Measurements from ENCODE around the gene LAMTOR2. TPM values are rescaled to one million over a fixed set of nuclear protein-coding genes. Genes with fewer than 3 reads are reported as not detected.

Gene LAMTOR2
- total RNA-seq, 1 donor from 2014 or later: 60.1 TPM

DNA sequence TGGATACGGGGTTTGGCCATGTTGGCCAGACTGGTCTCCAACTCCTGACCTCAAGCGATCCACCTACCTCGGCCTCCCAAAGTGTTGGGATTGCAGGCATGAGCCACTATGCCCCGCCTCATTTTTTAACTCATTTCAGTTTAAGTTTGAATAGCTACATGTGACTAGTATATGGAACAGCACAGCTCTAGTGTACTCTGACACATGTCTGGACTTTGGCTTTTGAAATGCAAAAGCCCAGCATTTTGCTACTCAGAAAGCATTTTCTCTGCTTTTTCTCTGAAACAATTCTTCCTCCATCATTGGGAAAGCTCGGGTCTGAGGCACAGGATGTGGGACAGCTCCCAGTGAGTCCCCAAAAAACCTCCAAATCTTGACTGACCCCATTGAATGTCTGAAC is 29.8 kb upstream of the LAMTOR2 start:
- H3K27ac Mint-ChIP-seq (ENCODE audit: unreplicated experiment): no peak overlapping the region
- Histone ChIP-seq H3K4me3 (ENCODE audit: insufficient read depth, low read depth, low read length) (no peak overlapping the region), H3K79me2 (ENCODE audit: insufficient read depth, low read length) (peaks cover 10% of the 10 kb centered on the region), H3K4me1 (ENCODE audit: insufficient read depth, low read length) (peaks cover 5% of the 10 kb centered on the region), H3K4me2 (ENCODE audit: low read length) (no peak overlapping the region), H3K27me3 (ENCODE audit: insufficient read depth, low read length) (no peaks in the 10 kb centered on the region), H3K27ac (ENCODE audit: low read depth, low read length) (no peak overlapping the region), H3K9me3 (ENCODE audit: insufficient read depth, low read depth, low read length) (no peaks in the 10 kb centered on the region), H3K36me3 (ENCODE audit: insufficient read depth, low read length) (no peaks in the 10 kb centered on the region), H3K9ac (ENCODE audit: low read length) (no peak overlapping the region), H2AFZ (ENCODE audit: low read depth, low read length) (no peak overlapping the region), H4K20me1 (ENCODE audit: insufficient read depth, low read length) (peaks cover 5% of the 10 kb centered on the region)
- H3K4me1 Mint-ChIP-seq (ENCODE audit: low read depth, unreplicated experiment): peaks cover under 1% of the 10 kb centered on the region
- H3K4me3 Mint-ChIP-seq (ENCODE audit: unreplicated experiment): no peak overlapping the region
- peaks cover 19% of the 10 kb centered on the region for H3K27me3 Mint-ChIP-seq (ENCODE audit: low read depth, unreplicated experiment)
- no peaks in the 10 kb centered on the region for H3K9me3 Mint-ChIP-seq (ENCODE audit: unreplicated experiment)
- no peak for FAIRE-seq
- peaks cover under 1% of the 10 kb centered on the region for H3K36me3 Mint-ChIP-seq (ENCODE audit: low read depth, unreplicated experiment)
- no peak for DNase-seq (ENCODE audit: low read depth)
- TF ChIP-seq EZH2 (IDR thresholded peaks at IDR 0.05; ENCODE audit: insufficient read depth, low read length): no peak
- TF ChIP-seq, protein P1, sequence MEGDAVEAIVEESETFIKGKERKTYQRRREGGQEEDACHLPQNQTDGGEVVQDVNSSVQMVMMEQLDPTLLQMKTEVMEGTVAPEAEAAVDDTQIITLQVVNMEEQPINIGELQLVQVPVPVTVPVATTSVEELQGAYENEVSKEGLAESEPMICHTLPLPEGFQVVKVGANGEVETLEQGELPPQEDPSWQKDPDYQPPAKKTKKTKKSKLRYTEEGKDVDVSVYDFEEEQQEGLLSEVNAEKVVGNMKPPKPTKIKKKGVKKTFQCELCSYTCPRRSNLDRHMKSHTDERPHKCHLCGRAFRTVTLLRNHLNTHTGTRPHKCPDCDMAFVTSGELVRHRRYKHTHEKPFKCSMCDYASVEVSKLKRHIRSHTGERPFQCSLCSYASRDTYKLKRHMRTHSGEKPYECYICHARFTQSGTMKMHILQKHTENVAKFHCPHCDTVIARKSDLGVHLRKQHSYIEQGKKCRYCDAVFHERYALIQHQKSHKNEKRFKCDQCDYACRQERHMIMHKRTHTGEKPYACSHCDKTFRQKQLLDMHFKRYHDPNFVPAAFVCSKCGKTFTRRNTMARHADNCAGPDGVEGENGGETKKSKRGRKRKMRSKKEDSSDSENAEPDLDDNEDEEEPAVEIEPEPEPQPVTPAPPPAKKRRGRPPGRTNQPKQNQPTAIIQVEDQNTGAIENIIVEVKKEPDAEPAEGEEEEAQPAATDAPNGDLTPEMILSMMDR (IDR thresholded peaks at IDR 0.05; ENCODE audit: insufficient read depth, low read depth, low read length): no peak

DNA sequence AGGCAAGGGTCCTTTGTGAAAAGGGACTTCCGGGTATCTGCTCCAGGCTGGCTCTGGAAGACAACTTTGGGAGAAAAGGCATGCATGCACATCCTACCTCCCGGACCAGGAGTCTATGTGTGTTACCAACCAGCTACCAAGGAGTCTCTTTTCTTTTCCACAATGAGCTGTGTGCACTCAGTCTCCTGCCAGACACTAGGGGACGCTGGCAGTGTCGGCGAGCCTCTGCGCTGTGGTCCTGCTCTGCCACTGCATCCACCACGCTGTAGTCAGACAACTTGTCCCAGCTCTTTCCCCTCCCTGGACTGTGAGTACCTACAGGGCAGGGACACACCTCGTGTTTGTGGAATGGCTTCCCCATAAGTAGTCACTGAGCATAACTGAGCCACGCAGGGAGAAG is 28.7 kb upstream of the LAMTOR2 start:
- DNase-seq (ENCODE audit: low read depth): peak; percentile 23
- no peaks in the 10 kb centered on the region for H3K79me2 ChIP-seq (ENCODE audit: insufficient read depth, low read length)
- no peak overlapping the region for H3K4me3 ChIP-seq (ENCODE audit: insufficient read depth, low read depth, low read length)
- Mint-ChIP-seq H3K4me3 (ENCODE audit: unreplicated experiment) (no peak overlapping the region), H3K27me3 (ENCODE audit: low read depth, unreplicated experiment) (peaks cover 19% of the 10 kb centered on the region), H3K4me1 (ENCODE audit: low read depth, unreplicated experiment) (no peaks in the 10 kb centered on the region), H3K27ac (ENCODE audit: unreplicated experiment) (no peak overlapping the region), H3K9me3 (ENCODE audit: unreplicated experiment) (no peaks in the 10 kb centered on the region), H3K36me3 (ENCODE audit: low read depth, unreplicated experiment) (no peaks in the 10 kb centered on the region)
- no peaks in the 10 kb centered on the region for H3K36me3 ChIP-seq (ENCODE audit: insufficient read depth, low read length)
- peaks cover 5% of the 10 kb centered on the region for H3K4me1 ChIP-seq (ENCODE audit: insufficient read depth, low read length)
- H3K9ac ChIP-seq (ENCODE audit: low read length): no peak overlapping the region
- H2AFZ ChIP-seq (ENCODE audit: low read depth, low read length): peak overlapping the region; percentile 59
- H3K9me3 ChIP-seq (ENCODE audit: insufficient read depth, low read depth, low read length): no peaks in the 10 kb centered on the region
- no peaks in the 10 kb centered on the region for H3K27me3 ChIP-seq (ENCODE audit: insufficient read depth, low read length)
- TF ChIP-seq, protein P1 (IDR thresholded peaks at IDR 0.05; ENCODE audit: insufficient read depth, low read depth, low read length): peak; percentile 54
- no peak for TF ChIP-seq EZH2 (IDR thresholded peaks at IDR 0.05; ENCODE audit: insufficient read depth, low read length)
- no peaks in the 10 kb centered on the region for H4K20me1 ChIP-seq (ENCODE audit: insufficient read depth, low read length)
- H3K4me2 ChIP-seq (ENCODE audit: low read length): peak overlapping the region; percentile 19
- FAIRE-seq: no peak
- H3K27ac ChIP-seq (ENCODE audit: low read depth, low read length): no peak overlapping the region

DNA sequence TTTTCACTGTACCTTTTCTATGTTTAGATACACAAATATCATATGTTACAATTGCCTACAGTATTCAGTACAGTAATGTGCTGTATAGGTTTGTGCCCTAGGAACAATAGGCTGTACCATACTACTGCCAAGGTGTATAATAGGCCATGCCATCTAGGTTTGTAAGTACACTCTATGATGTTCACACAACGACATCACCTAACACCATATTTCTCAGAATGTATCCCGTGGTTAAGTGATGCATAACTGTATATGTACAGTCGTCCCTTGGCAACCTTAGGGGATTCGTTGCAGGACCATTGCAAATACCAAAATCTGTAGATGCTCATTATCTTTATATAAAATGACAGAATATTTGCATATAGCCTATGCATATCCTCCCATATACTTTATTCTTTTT is 28.0 kb upstream of the LAMTOR2 start:
- no peak overlapping the region for H3K4me2 ChIP-seq (ENCODE audit: low read length)
- H3K27me3 ChIP-seq (ENCODE audit: insufficient read depth, low read length): no peaks in the 10 kb centered on the region
- no peaks in the 10 kb centered on the region for H3K36me3 ChIP-seq (ENCODE audit: insufficient read depth, low read length)
- H3K27me3 Mint-ChIP-seq (ENCODE audit: low read depth, unreplicated experiment): peaks cover 19% of the 10 kb centered on the region
- peaks cover 2% of the 10 kb centered on the region for H3K4me1 ChIP-seq (ENCODE audit: insufficient read depth, low read length)
- H3K9me3 Mint-ChIP-seq (ENCODE audit: unreplicated experiment): no peaks in the 10 kb centered on the region
- H3K4me3 ChIP-seq (ENCODE audit: insufficient read depth, low read depth, low read length): no peak overlapping the region
- H3K9me3 ChIP-seq (ENCODE audit: insufficient read depth, low read depth, low read length): no peaks in the 10 kb centered on the region
- no peaks in the 10 kb centered on the region for H3K36me3 Mint-ChIP-seq (ENCODE audit: low read depth, unreplicated experiment)
- DNase-seq (ENCODE audit: low read depth): no peak
- no peaks in the 10 kb centered on the region for H3K4me1 Mint-ChIP-seq (ENCODE audit: low read depth, unreplicated experiment)
- H3K9ac ChIP-seq (ENCODE audit: low read length): no peak overlapping the region
- H3K79me2 ChIP-seq (ENCODE audit: insufficient read depth, low read length): no peaks in the 10 kb centered on the region
- FAIRE-seq: no peak
- no peak overlapping the region for H2AFZ ChIP-seq (ENCODE audit: low read depth, low read length)
- TF ChIP-seq, protein P1 (IDR thresholded peaks at IDR 0.05; ENCODE audit: insufficient read depth, low read depth, low read length): no peak
- TF ChIP-seq EZH2 (IDR thresholded peaks at IDR 0.05; ENCODE audit: insufficient read depth, low read length): no peak
- H3K27ac ChIP-seq (ENCODE audit: low read depth, low read length): no peak overlapping the region
- no peak overlapping the region for H3K4me3 Mint-ChIP-seq (ENCODE audit: unreplicated experiment)
- no peak overlapping the region for H3K27ac Mint-ChIP-seq (ENCODE audit: unreplicated experiment)
- H4K20me1 ChIP-seq (ENCODE audit: insufficient read depth, low read length): no peaks in the 10 kb centered on the region
